NCI-H524 (cell line): ENCODE results near the gene WDFY4.

ENCODE experiments used
- DNase-seq, 2 experiments: peaks; one replicate each; lab custom pipeline; 2025; lab: John Stamatoyannopoulos, UW

The WDFY4 gene

GRCh38 chr10:48945441-48946130 is 260.9 kb downstream of the WDFY4 start:
- no peak for DNase-seq

- DNase-seq: no peak
Observed at GRCh38 chr10:48946332-48946731, 261.7 kb downstream of the WDFY4 start.

- DNase-seq: no peak
Observed at GRCh38 chr10:48946891-48947500, 262.3 kb downstream of the WDFY4 start.

- no peak for DNase-seq
Observed at GRCh38 chr10:48947690-48948469, 263.2 kb downstream of the WDFY4 start.

- no peak for DNase-seq
Observed at GRCh38 chr10:48948470-48949037, 263.9 kb downstream of the WDFY4 start.

- DNase-seq: no peak
Observed at GRCh38 chr10:48951707-48952106, 267.0 kb downstream of the WDFY4 start.

GRCh38 chr10:48957361-48958151 is 272.9 kb downstream of the WDFY4 start:
- no peak for DNase-seq

GRCh38 chr10:48958598-48959190 is 274.0 kb downstream of the WDFY4 start:
- no peak for DNase-seq

- no peak for DNase-seq
Observed at GRCh38 chr10:48964038-48964437, 279.4 kb downstream of the WDFY4 start.

GRCh38 chr10:48965460-48965859 is 280.8 kb downstream of the WDFY4 start:
- DNase-seq: no peak

GRCh38 chr10:48968036-48968435 is 283.4 kb downstream of the WDFY4 start:
- no peak for DNase-seq

GRCh38 chr10:48970046-48970445 is 285.4 kb downstream of the WDFY4 start:
- no peak for DNase-seq

- DNase-seq: no peak
Observed at GRCh38 chr10:48970654-48971053, 286.0 kb downstream of the WDFY4 start.

GRCh38 chr10:48973065-48973464 is 288.4 kb downstream of the WDFY4 start:
- DNase-seq: no peak

GRCh38 chr10:48974510-48975156 is 290.0 kb downstream of the WDFY4 start:
- no peak for DNase-seq

- peak in 1 of 2 experiments; percentile 4 for DNase-seq
Observed at GRCh38 chr10:48976196-48976595, 291.5 kb downstream of the WDFY4 start.

GRCh38 chr10:48978318-48978717 is 293.6 kb downstream of the WDFY4 start:
- no peak for DNase-seq

GRCh38 chr10:48981310-48981907 is 296.7 kb downstream of the WDFY4 start:
- DNase-seq: peak in 1 of 2 experiments; percentile 17

- DNase-seq: no peak
Observed at GRCh38 chr10:48982584-48982983, 297.9 kb downstream of the WDFY4 start.

- no peak for DNase-seq
Observed at GRCh38 chr10:48983648-48984351, 299.1 kb downstream of the WDFY4 start.
